GM21529 (cell line): ENCODE data around the gene NGF.

Source experiments
- ATAC-seq: cut with Tn5 transposase; IDR thresholded peaks from one replicate; pipeline ENCODE4 v1.9.1; 2021; ENCODE audit not compliant: unreplicated experiment

The NGF gene

DNA sequence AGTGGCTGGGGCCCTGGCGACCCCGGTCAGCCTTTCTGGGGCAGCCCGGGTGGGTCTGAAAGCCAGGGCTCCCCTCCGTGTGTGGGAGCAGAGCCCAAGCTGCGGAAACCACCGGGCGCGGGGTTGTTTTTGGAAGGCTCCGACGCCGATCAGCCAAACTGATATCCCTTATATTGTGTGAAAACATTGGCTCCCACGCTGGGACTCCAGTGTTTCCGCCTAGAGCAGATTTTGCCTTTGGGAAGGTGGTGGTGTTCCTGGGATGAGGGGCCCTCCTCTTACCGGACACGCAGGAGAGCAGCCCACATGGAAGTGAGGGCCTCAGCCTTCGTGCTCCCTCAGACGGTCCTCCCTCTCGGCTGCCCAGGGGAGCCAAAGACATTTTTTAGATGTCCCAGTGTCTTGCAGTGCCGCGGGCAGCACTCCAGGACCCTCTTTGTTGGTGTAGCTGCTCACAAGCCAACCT is 54.3 kb downstream of the NGF start:
- ATAC-seq, result no peak

GRCh38 chr1:115283249-115283648 is 54.8 kb downstream of the NGF start:
- ATAC-seq, result no peak

GRCh38 chr1:115282807-115283208 is 55.2 kb downstream of the NGF start:
- no peak for ATAC-seq

DNA sequence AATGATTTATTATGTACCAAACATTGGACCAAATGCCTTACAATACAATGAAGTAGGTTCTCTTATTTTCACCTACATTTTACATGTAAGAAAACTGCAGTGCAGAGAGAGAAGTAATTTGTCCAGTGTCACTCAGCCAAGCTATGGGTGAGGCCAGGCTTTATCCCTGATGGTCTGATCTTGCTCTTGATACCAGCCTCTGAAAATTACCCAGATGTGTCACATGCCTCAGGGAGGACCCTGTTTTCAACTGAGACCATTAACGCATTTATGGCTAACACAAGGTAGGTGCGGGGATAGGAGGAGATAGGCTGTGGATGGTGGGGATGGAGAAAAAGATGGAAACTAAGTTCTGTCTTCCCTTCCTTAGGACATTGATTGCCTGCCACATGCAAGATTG is 56.9 kb downstream of the NGF start:
- ATAC-seq, result no peak

- ATAC-seq, result no peak
Measured at GRCh38 chr1:115280064-115280463, 58.0 kb downstream of the NGF start.

DNA sequence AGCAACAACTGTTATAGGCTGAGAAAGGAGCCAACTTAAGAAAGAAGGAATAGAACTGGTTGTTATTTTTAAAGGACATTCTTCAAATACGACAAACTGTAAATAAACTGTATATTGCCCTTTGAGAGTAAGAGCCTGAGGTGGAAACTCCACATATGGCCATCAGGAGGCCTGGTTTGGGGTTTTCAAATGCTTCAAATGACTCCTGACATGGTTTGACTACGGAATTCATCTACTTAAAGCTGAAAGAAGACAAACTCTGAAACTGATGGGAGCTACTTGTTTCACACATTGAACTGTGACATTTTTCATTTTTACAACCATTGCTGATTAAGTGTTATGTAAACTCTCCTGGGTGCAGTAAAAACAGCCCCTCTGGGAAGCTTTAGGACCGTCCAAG is 59.8 kb downstream of the NGF start:
- no peak for ATAC-seq

GRCh38 chr1:115277276-115277675 is 60.8 kb downstream of the NGF start:
- ATAC-seq, result no peak

DNA sequence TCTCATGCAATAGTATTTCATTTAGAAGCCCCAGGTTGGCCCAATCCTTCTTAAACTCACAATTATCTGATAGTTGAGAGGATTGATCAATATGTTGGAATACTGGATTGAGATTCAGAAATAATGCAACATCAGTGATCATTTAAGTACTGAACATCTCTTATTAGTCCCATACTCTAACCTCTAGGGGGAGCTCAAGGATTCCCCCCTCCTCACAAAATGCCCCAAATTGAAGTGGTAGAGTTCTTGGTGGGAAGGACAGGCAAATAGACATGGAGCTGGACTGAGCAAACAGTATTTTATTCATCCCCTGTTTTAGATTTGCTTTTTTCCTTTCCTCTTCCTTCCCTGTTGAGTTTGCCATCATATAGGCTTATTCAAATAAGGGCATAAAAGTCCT is 62.8 kb downstream of the NGF start:
- no peak for ATAC-seq

DNA sequence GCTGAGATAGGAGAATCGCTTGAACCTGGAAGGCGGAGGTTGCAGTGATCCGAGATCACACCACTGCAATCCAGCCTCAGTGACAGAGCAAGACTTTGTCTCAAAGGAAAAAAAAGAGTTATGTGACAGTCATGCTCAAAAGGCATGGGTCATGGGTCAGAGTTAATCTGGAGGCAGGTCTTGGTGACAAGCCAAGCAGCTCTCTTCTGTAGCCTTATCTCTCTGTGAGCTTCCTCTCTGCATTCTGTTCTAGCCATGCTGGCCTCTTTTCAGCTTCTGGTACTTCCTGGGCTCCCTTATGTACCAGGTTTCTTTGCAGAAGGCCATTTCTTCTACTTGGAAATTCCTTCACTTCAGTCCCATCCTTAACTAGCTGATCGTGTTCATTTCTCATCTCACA is 63.6 kb downstream of the NGF start:
- ATAC-seq, result no peak

- ATAC-seq, result no peak
Measured at GRCh38 chr1:115266729-115267421, 71.2 kb downstream of the NGF start.

DNA sequence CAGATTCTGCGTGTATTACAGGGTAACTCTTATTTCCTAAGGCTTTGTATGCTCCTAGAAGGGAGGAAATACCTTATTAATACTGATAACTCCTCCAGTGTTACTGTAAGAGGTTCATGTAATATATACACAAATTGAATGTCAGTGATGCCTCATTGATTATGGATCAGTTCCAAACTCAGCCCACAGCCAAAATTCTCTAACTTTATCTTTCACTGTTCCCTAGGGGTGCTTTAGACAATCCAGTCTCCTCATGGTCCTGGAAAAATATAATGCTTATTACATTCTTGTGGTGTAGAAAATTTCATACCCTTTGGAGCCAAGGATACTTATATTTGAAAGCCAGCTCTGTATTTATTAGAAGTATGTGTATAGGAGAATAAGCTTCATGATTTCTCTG is 73.0 kb downstream of the NGF start:
- no peak for ATAC-seq

GRCh38 chr1:115262886-115263285 is 75.2 kb downstream of the NGF start:
- no peak for ATAC-seq

DNA sequence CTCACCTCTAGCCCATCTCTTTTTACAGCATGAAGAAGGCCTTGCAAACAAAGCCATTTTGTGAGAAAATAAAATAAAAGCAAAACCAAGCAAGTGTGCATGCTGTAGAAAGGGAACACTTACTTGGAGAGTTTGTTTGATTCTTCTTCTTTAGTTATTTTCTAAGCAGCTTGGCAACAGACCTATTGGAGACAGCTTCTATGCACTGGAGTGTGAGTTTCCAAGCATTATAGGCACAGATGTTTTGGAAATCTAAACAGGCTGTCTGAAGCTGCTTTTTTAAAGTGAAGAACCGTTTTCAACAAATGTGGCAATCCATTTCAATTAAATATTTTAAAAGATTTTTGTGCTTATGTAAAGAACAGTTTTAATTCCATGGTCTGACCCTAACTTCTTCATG is 76.6 kb downstream of the NGF start:
- ATAC-seq, result no peak

- no peak for ATAC-seq
Measured at GRCh38 chr1:115258302-115258866, 79.7 kb downstream of the NGF start.

DNA sequence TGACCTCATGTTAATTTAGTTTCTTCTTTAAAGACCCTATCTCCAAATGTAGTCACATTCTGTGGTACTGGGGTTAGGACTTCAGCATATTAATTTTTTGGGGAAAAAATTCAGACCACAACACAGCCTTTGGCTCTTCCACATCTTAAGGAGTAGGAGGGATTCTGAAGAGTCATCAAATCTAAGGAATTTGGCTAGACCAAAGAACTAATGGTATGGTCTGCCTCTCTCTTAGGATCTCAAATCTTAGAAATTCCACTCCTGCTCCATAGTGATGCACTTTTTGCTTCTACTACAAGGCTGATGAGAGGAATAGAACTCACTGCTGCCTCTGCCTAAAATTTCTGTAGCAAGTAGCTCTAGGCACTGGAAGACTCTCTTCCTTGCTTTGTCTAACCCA is 80.5 kb downstream of the NGF start:
- no peak for ATAC-seq

DNA sequence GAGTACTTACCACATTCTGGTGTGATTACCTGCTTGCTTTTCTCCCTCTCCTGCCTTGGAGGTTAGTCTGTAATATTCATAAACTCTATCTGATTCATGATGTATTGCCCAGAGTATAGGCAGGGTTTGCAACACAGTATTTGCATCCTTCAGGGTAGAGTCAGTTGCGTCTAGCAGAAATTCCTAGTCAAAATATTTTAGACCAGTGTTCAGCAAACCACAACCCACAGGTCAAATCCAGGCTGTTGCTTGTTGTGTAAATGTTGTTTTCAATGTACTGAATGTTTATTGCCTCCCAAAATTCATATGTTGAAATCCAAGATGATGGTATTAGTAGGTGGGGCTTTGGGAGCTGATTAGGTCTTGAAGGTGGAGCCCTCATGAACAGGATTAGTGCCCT is 82.9 kb downstream of the NGF start:
- ATAC-seq, result no peak

DNA sequence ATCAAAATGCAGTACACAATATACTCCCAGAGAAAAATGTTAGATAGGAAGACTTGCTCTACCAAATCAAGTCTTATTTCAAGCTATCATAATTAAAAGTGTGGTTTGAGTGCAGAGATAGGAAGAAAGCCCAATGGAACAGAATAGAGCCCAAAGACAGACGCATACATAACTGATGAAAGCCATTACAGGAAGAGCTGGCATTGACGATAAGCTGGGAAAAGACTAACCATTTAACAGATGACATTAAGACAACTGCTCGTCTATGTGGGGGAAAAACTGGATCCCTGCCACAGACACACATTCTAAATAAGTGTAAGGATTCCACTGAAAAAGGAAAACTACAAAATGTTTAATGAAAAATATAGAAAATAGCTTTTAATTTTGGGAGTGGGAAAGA is 85.5 kb downstream of the NGF start:
- ATAC-seq, result no peak

GRCh38 chr1:115251856-115252255 is 86.2 kb downstream of the NGF start:
- ATAC-seq, result no peak

DNA sequence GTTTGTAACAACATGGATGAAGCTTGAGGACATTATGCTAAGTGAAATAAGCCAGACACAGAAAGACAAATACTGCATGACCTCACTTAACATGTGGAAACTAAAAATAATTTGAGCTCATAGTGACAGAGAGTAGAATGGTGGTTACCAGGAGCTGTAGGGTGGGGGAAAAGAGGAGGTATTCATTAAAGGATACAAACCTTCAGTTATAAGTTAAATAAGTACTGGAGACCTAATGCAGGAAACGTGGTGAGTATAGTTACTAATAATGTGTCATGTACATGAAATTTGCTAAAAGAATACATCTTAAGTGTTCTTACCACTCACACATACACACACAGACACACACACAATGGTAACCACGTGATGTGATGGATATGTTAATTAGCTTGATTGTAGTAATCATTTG is 86.7 kb downstream of the NGF start:
- no peak for ATAC-seq

DNA sequence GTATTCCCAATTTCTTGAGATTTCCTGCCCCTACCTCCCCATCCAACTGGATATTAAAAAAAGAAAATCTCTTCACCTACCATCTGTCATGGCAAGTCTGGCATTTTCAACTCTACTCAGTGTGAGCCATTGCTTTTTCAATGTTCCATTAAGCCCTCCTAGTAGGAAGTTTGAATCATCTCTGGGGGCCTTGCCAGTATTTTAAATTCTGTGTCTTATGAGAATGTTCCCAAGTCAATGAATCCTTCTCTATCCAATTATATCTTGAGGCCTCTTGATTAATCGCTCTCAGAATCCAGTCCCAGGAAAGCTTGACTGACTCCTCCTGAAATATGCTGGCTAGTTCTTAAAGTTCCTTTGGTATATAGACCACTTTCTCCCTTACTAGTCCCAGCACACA is 91.5 kb downstream of the NGF start:
- ATAC-seq, result no peak

GRCh38 chr1:115245227-115245626 is 92.8 kb downstream of the NGF start:
- no peak for ATAC-seq

DNA sequence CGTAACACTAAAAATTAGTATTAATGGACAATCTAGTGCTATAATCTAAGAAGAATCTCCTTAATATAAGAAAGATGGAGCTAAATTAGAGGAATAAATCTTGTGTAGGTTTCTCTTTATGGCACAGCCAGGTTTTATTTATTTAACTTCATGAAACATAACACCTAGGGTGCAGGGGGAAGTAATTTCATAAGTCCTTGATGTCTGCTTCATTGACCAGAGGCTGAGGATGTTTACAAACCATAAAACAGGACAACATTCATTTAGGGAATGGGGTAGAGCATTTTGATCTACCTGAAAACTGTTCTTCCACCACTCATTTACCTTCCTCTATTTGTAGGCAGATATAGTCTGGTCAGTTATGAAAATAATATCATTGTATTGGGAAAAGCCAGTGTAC is 95.5 kb downstream of the NGF start:
- no peak for ATAC-seq

GRCh38 chr1:115241309-115241708 is 96.7 kb downstream of the NGF start:
- no peak for ATAC-seq
